ENCODE measurements around the gene DMAC2.

DNA sequence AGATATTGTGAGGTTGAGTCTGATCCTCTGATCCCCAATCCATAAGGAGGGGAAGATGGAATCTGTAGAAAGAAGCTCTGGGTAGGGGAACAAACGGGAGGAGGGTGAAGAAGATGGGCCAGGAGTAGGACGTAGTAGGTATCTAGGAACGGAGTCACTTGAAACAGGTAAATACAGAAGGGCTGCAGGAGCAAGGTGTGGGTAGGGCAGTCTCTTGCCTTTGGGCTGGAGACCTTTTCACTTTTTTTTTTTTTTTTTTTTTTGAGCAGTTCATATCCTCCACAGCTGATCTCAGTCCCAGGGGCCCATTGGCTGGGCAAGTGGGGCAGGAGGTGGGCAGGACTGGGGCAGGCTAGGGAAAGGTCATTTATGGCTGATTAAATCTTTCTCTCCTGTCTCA is 40.6 kb downstream of the DMAC2 start:
- TF ChIP-seq CTCF (IDR thresholded peaks at IDR 0.05) (no peak), POLR2A (IDR thresholded peaks at IDR 0.05) (no peak), POLR2AphosphoS5 (IDR thresholded peaks at IDR 0.05) (no peak), EP300 (IDR thresholded peaks at IDR 0.05) (no peak)
